Choroid plexus epithelial cell (primary cell): Measurements from ENCODE around the gene CLDN16.
A peak's percentile ranks its signal among the peaks of the same experiment; 100 is the strongest.

Experiments used
- DNase-seq: peaks from one replicate; pipeline ENCODE4 v3.0.0-alpha.2; 2010; ENCODE audit warnings: low read depth
- H3K4me3 ChIP-seq: 2 replicates; pipeline ENCODE4 v1.5.1; 2011; ENCODE audit warnings: low read depth, mild to moderate bottlenecking, control low read depth, low read length, moderate library complexity
- CTCF ChIP-seq: conservative IDR thresholded peaks from 2 replicates; pipeline ENCODE4 v1.5.1; 2011; ENCODE audit warnings: low read depth, mild to moderate bottlenecking, control low read depth, inconsistent platforms, low read length, moderate library complexity

The CLDN16 gene

GRCh38 chr3:190346541-190346940 lies 41.4 kb upstream of the CLDN16 start:
- no peak overlapping the region for H3K4me3 ChIP-seq
- no peak for TF ChIP-seq CTCF
- DNase-seq: no peak

DNA sequence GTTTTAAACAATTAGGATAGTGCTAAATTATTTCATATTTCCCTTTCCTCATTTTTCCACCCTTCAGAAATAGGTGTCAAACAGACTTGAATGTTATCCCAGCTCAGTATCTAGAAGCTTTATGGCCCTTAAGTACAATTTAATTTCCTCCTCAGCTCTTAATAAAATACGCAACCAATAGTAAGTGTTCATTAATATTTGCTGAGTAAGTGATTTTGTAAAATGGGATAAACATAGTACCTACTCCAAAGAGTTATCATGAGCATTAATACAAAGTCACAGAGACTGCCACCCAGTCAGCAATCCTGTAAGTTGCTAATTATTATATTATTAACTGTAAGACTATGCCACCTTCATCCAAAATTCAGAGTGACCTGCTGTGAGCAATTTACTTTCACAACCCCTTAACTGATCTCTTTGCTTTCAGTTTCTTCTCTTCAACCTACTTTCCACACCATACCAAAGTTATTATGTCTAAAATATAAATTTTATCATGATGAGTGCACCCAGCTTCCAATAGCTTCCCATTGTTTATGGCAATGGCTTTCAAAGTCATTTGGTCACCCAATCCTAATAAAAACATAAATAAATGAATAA lies 35.0 kb upstream of the CLDN16 start:
- DNase-seq: no peak
- no peak for TF ChIP-seq CTCF
- no peak overlapping the region for H3K4me3 ChIP-seq

DNA sequence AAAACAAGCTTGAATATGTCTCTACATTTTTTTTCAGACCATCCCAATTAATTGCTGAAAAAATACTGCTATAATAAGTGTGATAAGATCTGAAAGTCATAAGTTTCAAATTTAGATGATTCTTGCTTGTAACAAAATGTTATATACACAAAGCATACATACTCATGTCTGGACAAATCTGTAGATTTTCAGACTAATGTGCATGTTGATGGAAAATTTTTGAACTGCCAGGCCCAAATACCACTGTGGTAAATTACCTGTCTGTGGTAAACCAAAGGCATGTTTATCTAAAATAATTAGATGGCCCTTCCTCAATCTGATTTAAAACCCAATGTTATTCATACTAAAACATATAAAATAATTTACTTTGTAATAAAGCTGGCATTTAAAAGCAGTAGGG lies 31.7 kb upstream of the CLDN16 start:
- no peak for TF ChIP-seq CTCF
- H3K4me3 ChIP-seq: no peak overlapping the region
- DNase-seq: no peak

DNA sequence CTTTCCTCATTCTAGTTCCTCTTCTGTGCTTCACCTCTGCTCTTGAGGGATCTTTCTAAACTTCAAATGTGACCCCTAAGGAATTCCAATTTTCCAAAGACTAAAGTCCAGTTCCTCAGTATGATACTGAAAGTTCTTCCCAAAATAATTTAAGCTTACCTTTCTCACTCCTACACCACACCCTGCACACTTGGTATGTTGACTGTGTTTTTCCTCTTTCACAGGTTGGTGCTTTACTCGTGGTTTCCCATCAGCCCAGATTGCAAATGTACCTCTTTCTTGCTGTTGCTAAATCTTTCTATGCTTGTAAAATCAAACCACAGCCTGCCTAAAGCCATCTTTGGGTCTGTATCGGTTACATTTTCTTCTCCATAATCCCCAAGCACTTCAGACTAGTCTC lies 30.5 kb upstream of the CLDN16 start:
- TF ChIP-seq CTCF: no peak
- DNase-seq: no peak
- H3K4me3 ChIP-seq: no peak overlapping the region

DNA sequence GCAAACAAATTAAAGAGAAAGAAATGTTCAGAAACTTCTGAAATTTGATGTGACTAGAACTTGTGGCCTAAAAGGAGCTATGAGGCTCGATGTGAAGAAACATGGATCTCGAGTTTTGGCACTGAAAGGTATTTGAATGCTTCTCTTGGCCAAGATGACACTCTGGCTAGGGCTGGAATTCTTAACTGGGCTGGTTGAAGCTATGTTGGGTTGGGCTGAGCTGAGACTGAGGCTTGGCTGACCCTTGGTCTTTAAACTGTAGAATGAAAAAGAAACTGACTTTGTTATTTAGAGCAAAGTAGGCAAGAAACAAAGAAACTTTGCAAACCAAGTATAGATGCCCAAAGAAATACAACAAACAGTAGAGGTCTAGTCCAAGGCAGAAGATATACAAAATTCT lies 28.1 kb upstream of the CLDN16 start:
- DNase-seq: peak; percentile 12
- no peak for TF ChIP-seq CTCF
- H3K4me3 ChIP-seq: no peak overlapping the region

DNA sequence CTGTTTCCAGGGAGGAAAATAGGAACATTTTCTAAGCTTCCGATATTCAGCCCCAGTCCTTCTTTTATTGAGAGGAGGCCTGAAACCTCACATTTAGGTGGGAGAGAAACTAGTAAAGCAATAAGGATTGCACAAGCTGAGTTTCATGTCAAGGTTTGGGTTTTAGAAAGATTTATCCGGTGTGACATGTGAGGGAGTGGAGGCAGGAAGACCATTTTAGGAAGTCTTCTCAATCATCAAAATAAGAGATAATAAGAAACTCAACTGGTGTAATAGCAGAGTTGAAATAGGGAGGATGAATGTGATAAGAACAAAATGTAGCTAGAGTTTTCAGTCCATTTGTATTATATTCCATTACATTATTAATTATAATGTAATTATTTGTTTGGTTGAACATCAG lies 27.7 kb upstream of the CLDN16 start:
- no peak for TF ChIP-seq CTCF
- H3K4me3 ChIP-seq: no peak overlapping the region
- no peak for DNase-seq

GRCh38 chr3:190361791-190362190 lies 26.2 kb upstream of the CLDN16 start:
- no peak overlapping the region for H3K4me3 ChIP-seq
- DNase-seq: no peak
- TF ChIP-seq CTCF: no peak
